ENCODE measurements around the gene DYSF.

DNA sequence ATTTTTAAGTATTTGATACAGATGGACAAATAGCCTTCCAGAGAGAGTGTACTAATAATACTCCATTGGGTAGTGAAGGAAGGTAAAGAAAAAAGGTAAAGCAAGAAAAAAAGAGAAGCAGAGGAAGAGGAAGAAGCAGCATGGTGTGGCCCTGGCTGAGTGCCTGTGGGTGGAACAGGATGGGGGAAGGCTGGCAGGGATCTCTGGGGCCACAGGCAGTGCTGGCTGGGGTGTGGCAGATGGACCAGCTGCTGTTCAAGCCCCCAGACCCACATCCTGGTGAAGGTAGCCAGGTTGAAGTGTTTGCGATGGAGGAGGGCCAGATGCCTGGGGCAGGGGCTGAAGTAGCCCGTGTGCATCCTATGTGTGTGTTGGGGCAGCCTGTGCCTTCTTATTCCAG is 79.0 kb downstream of the DYSF start:
- TF ChIP-seq, protein P1, sequence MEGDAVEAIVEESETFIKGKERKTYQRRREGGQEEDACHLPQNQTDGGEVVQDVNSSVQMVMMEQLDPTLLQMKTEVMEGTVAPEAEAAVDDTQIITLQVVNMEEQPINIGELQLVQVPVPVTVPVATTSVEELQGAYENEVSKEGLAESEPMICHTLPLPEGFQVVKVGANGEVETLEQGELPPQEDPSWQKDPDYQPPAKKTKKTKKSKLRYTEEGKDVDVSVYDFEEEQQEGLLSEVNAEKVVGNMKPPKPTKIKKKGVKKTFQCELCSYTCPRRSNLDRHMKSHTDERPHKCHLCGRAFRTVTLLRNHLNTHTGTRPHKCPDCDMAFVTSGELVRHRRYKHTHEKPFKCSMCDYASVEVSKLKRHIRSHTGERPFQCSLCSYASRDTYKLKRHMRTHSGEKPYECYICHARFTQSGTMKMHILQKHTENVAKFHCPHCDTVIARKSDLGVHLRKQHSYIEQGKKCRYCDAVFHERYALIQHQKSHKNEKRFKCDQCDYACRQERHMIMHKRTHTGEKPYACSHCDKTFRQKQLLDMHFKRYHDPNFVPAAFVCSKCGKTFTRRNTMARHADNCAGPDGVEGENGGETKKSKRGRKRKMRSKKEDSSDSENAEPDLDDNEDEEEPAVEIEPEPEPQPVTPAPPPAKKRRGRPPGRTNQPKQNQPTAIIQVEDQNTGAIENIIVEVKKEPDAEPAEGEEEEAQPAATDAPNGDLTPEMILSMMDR (IDR thresholded peaks at IDR 0.05; ENCODE audit: low read depth, low read length): no peak
- TF ChIP-seq EZH2phosphoT487 (IDR thresholded peaks at IDR 0.05; ENCODE audit: low read depth): no peak
